ENCODE measurements around the gene OTOG. TPM values are rescaled to one million over a fixed set of nuclear protein-coding genes. Genes with fewer than 3 reads are reported as not detected.

Gene OTOG
- total and polyA plus RNA-seq, 7 donors = under 0.01 TPM; not detected in 5

DNA sequence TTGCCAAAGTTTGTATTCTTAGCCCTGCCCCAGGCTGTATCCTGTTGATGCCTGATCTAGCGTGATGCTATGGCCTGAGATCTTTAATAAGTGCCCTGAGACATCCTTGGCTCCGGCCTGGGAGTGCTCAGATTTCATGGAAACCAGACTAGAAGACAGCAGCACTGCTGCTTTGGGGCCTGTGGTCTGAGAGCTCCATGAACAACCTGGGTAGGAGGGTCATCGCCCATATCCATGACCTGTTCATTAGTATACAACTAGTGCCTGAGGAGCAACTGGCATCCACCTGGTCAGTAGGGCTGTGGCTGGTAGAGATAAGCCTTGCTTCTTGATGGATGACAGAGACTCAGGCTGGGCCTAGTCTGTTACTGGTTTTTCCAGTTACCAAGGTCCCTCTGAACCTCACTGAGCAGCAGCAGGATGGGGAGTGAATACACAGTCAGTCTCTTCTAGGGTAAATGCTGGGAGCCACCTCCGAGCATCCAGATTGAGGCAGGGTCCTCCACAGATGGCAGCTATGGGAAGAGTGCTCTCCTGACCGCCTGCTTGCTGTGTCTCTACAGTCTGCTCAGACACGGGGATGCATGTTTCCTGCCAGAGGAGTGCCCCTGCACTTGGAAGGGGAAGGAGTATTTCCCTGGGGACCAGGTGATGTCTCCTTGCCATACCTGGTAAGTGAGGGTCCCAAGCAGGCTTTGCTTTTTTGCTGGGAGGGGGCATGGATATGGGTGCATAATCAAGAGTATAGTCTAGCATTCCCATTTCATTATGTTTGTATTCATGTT, 39.0 kb downstream of the OTOG start:
- Histone ChIP-seq H3K27ac (no peak overlapping the region), H3K4me3 (no peak overlapping the region), H3K27me3 (no peaks in the 10 kb centered on the region), H3K36me3 (no peaks in the 10 kb centered on the region), H3K9me3 (no peaks in the 10 kb centered on the region), H3K4me1 (no peaks in the 10 kb centered on the region)
- 79 to 88% methylated on average over 6 of the region's 6 CpGs for WGBS, 2 donors
- peak; percentile 26 for DNase-seq
- intact Hi-C loops (cut with DNase I) = no loop called here
- TF ChIP-seq POLR2A (IDR thresholded peaks at IDR 0.05) (no peak), EP300 (IDR thresholded peaks at IDR 0.05) (no peak), CTCF (IDR thresholded peaks at IDR 0.05) (no peak), POLR2AphosphoS5 (IDR thresholded peaks at IDR 0.05) (no peak)

DNA sequence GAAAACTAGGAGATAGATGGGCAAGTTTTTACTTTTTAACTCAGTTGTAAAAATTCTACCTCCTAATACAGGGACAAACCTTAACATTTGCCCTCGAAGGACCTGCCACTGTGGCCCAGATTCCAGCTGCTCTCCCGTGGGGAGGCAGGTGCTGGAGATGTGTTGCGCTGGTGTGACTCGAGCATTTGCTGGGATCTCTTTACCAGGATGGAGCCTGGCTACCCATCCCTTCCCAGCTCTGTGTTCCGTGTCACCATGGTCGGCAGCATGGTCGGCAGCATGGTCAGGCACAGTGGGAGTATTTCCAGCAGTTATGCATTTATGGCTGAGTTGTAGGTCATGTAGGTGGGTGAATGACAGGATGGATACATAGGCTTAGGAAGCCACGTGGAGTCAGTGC, 41.1 kb downstream of the OTOG start:
- no peaks in the 10 kb centered on the region for H3K27me3 ChIP-seq
- H3K27ac ChIP-seq = no peak overlapping the region
- intact Hi-C loops (cut with DNase I) = no loop called here
- DNase-seq = peak; percentile 26
- H3K4me3 ChIP-seq = no peak overlapping the region
- TF ChIP-seq CTCF (IDR thresholded peaks at IDR 0.05) (no peak), POLR2A (IDR thresholded peaks at IDR 0.05) (no peak), EP300 (IDR thresholded peaks at IDR 0.05) (no peak), POLR2AphosphoS5 (IDR thresholded peaks at IDR 0.05) (no peak)
- no peaks in the 10 kb centered on the region for H3K4me1 ChIP-seq
- H3K9me3 ChIP-seq = no peaks in the 10 kb centered on the region
- no peaks in the 10 kb centered on the region for H3K36me3 ChIP-seq
- 81 to 85% methylated on average over 8 of the region's 8 CpGs for WGBS, 2 donors

GRCh38 chr11:17588721-17589120, 41.7 kb downstream of the OTOG start:
- DNase-seq = no peak
- H3K9me3 ChIP-seq = no peaks in the 10 kb centered on the region
- 88 to 89% methylated on average over 4 of the region's 4 CpGs for WGBS, 2 donors
- H3K27ac ChIP-seq = no peak overlapping the region
- H3K4me1 ChIP-seq = no peaks in the 10 kb centered on the region
- H3K27me3 ChIP-seq = no peaks in the 10 kb centered on the region
- H3K4me3 ChIP-seq = no peak overlapping the region
- intact Hi-C loops (cut with DNase I) = no loop called here
- no peak for TF ChIP-seq POLR2AphosphoS5 (IDR thresholded peaks at IDR 0.05)
- TF ChIP-seq CTCF (IDR thresholded peaks at IDR 0.05) = no peak
- no peak for TF ChIP-seq EP300 (IDR thresholded peaks at IDR 0.05)
- H3K36me3 ChIP-seq = no peaks in the 10 kb centered on the region

DNA sequence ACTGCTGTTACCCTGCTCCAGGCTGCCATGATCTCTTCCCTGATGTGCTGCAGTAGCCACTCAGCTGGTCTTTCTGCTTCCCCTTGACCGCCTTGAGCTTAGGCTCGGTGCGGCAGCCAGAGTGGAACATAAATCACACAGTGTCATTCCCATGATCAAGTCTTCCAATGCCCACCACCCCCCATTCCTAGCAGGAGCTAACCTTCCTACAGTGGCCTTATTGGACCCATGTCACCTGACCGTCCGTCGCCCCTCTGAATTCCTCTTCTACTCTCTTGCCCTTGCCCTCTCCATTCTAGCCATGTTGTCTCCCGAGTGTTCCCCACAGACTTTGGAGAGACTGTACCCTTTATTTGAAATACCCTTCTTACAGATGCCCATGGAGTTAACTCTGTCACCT, 43.4 kb downstream of the OTOG start:
- peaks cover 0 to 2% (median 0%) of the 10 kb centered on the region in 4 donors for H3K9me3 ChIP-seq
- WGBS, 2 donors = 91 to 92% methylated on average over 7 of the region's 7 CpGs
- no peaks in the 10 kb centered on the region for H3K4me1 ChIP-seq
- intact Hi-C loops (cut with DNase I) = no loop called here
- no peak overlapping the region for H3K27ac ChIP-seq
- peak; percentile 48 for DNase-seq
- no peaks in the 10 kb centered on the region for H3K36me3 ChIP-seq
- H3K4me3 ChIP-seq = no peak overlapping the region
- no peaks in the 10 kb centered on the region for H3K27me3 ChIP-seq
- TF ChIP-seq POLR2AphosphoS5 (IDR thresholded peaks at IDR 0.05) (no peak), CTCF (IDR thresholded peaks at IDR 0.05) (no peak), EP300 (IDR thresholded peaks at IDR 0.05) (no peak), POLR2A (IDR thresholded peaks at IDR 0.05) (no peak)

GRCh38 chr11:17591293-17591692, 44.2 kb downstream of the OTOG start:
- Histone ChIP-seq H3K36me3 (no peaks in the 10 kb centered on the region), H3K4me3 (no peak overlapping the region), H3K27me3 (no peaks in the 10 kb centered on the region), H3K4me1 (no peaks in the 10 kb centered on the region), H3K9me3 (peaks cover 0 to 2% (median 0%) of the 10 kb centered on the region in 4 donors), H3K27ac (no peak overlapping the region)
- WGBS, 2 donors = 88 to 91% methylated on average over 11 of the region's 11 CpGs
- intact Hi-C loops (cut with DNase I) = no loop called here
- DNase-seq = peak; percentile 53
- TF ChIP-seq CTCF (IDR thresholded peaks at IDR 0.05) (no peak), POLR2AphosphoS5 (IDR thresholded peaks at IDR 0.05) (no peak), POLR2A (IDR thresholded peaks at IDR 0.05) (no peak), EP300 (IDR thresholded peaks at IDR 0.05) (no peak)
